ENCODE results near the gene SUSD2.
"Not testable (repeated sequence)": the region's sequence is repeated elsewhere in the genome, so short reads cannot be mapped to it uniquely, and the experiment has no call there.

GRCh38 chr22:24203856-24204255 is 22.6 kb downstream of the SUSD2 start:
- TF ChIP-seq CTCF (IDR thresholded peaks at IDR 0.05; ENCODE audit: low read depth, low read length); EZH2phosphoT487 (IDR thresholded peaks at IDR 0.05; ENCODE audit: low read depth): not testable (repeated sequence)
